Measurements from ENCODE around the gene CAPSL.

GRCh38 chr5:35979715-35980114 lies 41.3 kb upstream of the CAPSL start:
- TF ChIP-seq, protein P1, sequence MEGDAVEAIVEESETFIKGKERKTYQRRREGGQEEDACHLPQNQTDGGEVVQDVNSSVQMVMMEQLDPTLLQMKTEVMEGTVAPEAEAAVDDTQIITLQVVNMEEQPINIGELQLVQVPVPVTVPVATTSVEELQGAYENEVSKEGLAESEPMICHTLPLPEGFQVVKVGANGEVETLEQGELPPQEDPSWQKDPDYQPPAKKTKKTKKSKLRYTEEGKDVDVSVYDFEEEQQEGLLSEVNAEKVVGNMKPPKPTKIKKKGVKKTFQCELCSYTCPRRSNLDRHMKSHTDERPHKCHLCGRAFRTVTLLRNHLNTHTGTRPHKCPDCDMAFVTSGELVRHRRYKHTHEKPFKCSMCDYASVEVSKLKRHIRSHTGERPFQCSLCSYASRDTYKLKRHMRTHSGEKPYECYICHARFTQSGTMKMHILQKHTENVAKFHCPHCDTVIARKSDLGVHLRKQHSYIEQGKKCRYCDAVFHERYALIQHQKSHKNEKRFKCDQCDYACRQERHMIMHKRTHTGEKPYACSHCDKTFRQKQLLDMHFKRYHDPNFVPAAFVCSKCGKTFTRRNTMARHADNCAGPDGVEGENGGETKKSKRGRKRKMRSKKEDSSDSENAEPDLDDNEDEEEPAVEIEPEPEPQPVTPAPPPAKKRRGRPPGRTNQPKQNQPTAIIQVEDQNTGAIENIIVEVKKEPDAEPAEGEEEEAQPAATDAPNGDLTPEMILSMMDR (IDR thresholded peaks at IDR 0.05), result no peak
- TF ChIP-seq POLR2A (IDR thresholded peaks at IDR 0.05), result no peak
- no peak for TF ChIP-seq POLR2AphosphoS5 (IDR thresholded peaks at IDR 0.05; ENCODE audit: insufficient read depth in 1 of 2, low read depth in 1 of 2)
